HG02798 (cell line): ENCODE results near the gene PCMTD2.
"Not testable (repeated sequence)": the region's sequence is repeated elsewhere in the genome, so short reads cannot be mapped to it uniquely, and the experiment has no call there.

Experiments
- ATAC-seq: cut with Tn5 transposase; IDR thresholded peaks from one replicate; pipeline ENCODE4 v1.9.1; 2021; ENCODE audit warnings: mild to moderate bottlenecking; ENCODE audit not compliant: unreplicated experiment, poor library complexity

PCMTD2 gene

DNA sequence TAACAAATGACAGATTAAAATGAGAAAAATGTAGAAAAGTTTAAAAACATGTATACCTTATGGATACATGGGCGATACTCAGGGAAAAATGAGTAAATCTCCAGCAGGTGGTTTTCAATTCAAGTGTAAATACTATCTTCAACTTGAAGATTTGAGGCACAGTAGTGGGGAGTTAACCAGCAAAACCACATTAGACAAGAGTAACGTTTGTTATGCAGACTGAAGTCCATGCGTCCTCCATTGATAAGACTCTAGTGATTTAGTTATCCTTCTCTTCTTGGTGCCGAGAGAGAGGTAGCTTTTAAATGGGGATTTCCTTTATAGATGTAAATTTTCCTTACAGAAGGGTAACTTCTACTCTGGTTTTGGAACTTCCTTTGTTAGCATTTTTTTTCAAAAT, 28.1 kb downstream of the PCMTD2 start:
- ATAC-seq = no peak

- peak; percentile 91 for ATAC-seq
Measured at GRCh38 chr20:64285579-64286446, 30.3 kb downstream of the PCMTD2 start.

DNA sequence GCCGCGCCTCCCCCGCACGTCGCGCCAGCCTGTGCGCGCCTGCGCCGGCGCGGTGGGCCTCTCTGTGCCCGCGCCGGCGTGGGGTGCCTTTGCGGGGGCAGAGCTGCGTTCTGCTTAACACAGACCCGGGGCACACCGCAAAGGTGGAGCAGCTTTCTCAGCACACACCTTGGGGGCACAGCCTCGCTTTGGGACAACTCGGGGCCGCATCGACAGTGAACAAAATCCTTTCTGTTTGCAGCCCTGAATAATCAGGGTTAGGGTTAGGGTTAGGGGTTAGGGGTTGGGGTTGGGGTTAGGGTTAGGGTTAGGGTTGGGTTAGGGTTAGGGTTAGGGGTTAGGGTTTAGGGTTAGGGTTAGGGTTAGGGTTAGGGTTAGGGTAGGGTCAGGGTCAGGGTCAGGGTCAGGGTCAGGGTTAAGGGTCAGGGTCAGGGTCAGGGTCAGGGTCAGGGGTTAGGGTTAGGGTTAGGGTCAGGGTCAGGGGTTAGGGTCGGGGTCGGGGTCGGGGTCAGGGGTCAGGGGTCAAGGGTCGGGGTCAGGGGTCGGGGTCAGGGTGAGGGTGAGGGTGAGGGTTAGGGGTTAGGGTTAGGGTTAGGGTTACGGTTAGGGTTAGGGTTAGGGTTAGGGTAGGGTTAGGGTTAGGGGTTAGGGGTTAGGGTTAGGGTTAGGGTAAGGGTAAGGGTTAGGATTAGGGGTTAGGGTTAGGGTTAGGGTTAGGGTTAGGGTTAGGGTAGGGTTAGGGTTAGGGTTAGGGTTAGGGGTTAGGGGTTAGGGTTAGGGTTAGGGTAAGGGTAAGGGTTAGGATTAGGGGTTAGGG, 31.1 kb downstream of the PCMTD2 start:
- ATAC-seq = not testable (repeated sequence)

- not testable (repeated sequence) for ATAC-seq
Measured at GRCh38 chr20:64287264-64287590, 31.7 kb downstream of the PCMTD2 start.

DNA sequence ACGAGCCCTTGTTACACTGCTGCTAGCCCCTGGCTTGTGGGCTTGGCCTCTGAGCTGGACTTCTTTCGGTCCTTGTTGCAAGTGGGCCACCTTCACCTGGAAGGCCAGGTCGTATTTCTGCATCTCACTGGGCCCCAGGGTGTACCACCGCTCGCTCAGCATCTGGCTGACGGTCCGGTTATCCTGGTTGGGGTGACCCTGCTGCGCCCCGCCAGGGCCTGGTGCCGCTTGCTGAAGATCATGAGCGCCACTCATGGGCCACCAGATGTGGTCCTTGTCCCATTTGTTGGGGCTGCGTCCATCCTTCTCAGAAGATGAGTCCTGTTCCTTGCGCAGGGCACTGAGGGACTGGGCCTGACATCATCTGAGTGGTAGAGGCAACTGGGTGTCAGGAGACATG, 36.6 kb downstream of the PCMTD2 start:
- ATAC-seq = not testable (repeated sequence)

GRCh38 chr20:64303086-64303485, 47.5 kb downstream of the PCMTD2 start:
- ATAC-seq = not testable (repeated sequence)

- not testable (repeated sequence) for ATAC-seq
Measured at GRCh38 chr20:64313761-64314160, 58.2 kb downstream of the PCMTD2 start.

GRCh38 chr20:64315381-64315780, 59.8 kb downstream of the PCMTD2 start:
- not testable (repeated sequence) for ATAC-seq

DNA sequence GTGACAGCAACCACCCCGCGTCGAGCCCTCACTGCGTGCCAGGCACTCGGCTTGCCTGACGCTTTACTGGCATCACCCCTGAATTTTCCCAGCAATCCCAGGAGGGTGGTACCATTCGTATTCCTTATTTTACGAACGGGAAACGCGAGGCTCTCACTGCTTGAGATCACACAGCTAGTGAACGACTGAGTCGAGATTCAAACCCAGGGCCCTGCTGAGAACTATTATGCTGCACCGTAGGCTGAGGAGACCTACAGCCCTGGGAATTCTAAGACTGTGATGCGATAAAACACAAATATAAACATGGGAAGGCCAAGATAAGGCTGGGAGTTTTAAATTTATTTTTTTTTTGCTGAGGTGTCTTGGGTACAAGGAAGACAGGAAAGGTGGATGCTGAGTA, 60.3 kb downstream of the PCMTD2 start:
- ATAC-seq = not testable (repeated sequence)

DNA sequence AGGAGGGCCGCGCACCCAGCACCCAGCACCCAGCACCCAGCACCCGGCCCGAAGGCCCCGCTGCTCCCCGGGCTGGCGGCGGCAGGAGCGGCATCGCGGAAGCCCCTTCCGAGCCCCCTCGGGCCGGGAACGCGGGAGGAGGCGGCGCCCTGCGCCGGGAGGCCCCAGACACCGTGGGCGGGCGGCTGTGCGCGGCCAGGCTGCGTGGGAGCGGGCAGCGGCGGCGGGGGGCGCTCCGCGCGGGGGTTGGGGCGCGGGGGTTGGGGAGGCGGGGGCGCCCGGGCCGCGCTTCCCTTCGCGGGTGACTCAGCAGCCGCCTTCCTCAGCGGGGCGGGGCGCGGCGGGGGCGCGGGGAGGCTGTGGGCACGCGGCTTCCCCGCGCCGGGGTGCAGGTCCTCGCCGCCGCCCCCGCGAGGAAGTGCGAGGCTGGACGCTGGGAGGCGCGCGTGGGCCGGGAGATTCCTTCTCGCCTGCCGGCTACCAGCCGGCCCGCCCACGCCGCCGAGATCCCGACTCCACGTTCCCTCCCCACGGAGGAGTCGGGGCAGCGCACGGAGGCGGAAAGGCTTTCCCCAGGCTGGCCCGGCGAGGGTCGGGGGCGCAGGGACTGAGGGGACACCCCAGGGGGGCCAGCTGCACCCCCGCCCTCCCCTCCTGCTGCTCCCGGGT, 61.0 kb downstream of the PCMTD2 start:
- ATAC-seq = not testable (repeated sequence)

GRCh38 chr20:64317331-64317730, 61.8 kb downstream of the PCMTD2 start:
- not testable (repeated sequence) for ATAC-seq

GRCh38 chr20:64318056-64318455, 62.5 kb downstream of the PCMTD2 start:
- not testable (repeated sequence) for ATAC-seq

DNA sequence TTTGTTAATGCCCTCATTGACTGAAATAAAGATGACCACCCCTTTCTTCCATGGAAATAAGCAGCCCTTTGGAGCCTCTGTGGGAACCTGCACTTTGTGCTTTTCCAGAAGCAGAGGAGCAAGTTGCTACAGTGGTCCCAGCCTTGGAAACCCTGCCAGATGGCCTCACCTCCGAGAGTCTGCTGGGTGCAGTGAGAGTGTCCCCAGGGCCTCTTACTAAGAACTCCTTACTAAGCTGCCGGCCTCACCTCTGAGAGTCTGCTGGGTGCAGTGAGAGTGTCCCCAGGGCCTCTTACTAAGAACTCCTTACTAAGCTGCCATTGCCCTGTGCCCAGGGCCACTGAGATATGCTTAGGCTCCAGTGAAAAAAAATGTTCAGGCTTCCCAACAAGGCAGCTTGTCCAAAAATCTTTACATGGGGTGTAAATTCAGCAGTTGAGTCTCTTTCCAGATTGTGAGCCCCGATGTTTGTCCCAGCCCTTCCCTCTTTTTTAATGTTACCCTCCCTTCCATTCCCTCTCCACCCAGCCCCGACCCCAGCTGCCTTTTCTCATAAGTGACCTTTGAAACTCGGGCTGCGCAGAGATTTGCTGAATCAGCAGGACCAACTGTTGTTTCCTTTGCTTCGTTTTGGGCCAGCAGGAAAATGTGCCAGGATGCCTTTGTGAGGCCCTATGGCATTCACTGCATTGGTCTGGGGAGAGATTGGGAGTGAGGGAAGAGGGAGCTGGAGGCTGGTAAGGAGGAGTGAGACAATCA, 66.7 kb downstream of the PCMTD2 start:
- ATAC-seq = not testable (repeated sequence)
